GM12878 (cell line): ENCODE results near the gene CYBC1. TPM values are rescaled to one million over a fixed set of nuclear protein-coding genes. Genes with fewer than 3 reads are reported as not detected.
A peak's percentile ranks its signal among the peaks of the same experiment; 100 is the strongest.

ENCODE experiments used
- CBX5 ChIP-seq: sonication (generic); IDR thresholded peaks from 2 replicates; pipeline ENCODE4 v1.6.1; 2016; ENCODE audit warnings: low read depth, moderate library complexity, mild to moderate bottlenecking, inconsistent platforms
- CREM ChIP-seq: IDR thresholded peaks from 2 replicates; pipeline ENCODE4 v1.6.1; 2014; ENCODE audit warnings: antibody characterized with exemption, low read depth
- EED ChIP-seq: sonication (generic); IDR thresholded peaks from 2 replicates; pipeline ENCODE4 v1.6.1; 2016; ENCODE audit warnings: antibody characterized with exemption, low read depth
- JUND ChIP-seq: IDR thresholded peaks from 2 replicates; pipeline ENCODE4 v1.6.1; 2012; ENCODE audit warnings: low read depth, mild to moderate bottlenecking, low read length, improper control_type of control experiment, moderate library complexity
- KAT2A ChIP-seq: conservative IDR thresholded peaks from 2 replicates; pipeline ENCODE4 v1.6.1; 2011; ENCODE audit warnings: low read depth, low read length; ENCODE audit not compliant: control insufficient read depth
- MYB ChIP-seq: fragments of 150-350 bp; IDR thresholded peaks from 2 replicates; pipeline ENCODE4 v1.6.1; 2014; ENCODE audit warnings: mild to moderate bottlenecking, low read depth, low read length, borderline replicate concordance
- NFYB ChIP-seq: IDR thresholded peaks from 2 replicates; pipeline ENCODE4 v1.6.1; 2011; ENCODE audit warnings: low read depth, mild to moderate bottlenecking, low read length, improper control_type of control experiment, moderate library complexity; ENCODE audit not compliant: insufficient read depth
- NRF1 ChIP-seq: conservative IDR thresholded peaks from 2 replicates; pipeline ENCODE4 v1.6.1; 2011; ENCODE audit warnings: mild to moderate bottlenecking, low read depth, low read length, improper control_type of control experiment
- RBBP5 ChIP-seq: fragments of 200-600 bp; sonication (generic); conservative IDR thresholded peaks from 2 replicates; pipeline ENCODE4 v1.6.1; 2016
- SRF ChIP-seq, 2 experiments: IDR thresholded peaks; 2 replicates each; pipeline ENCODE4 v1.6.1; 2011; ENCODE audit warnings: low read depth in 2 of 2, low read length in 2 of 2, mild to moderate bottlenecking in 1 of 2, moderate library complexity in 1 of 2
- ZNF384 ChIP-seq: IDR thresholded peaks from 2 replicates; pipeline ENCODE4 v1.6.1; 2012; ENCODE audit warnings: low read depth, mild to moderate bottlenecking, low read length, improper control_type of control experiment, borderline replicate concordance
- polyA plus RNA-seq, 11 experiments: library from polyadenylated mRNA; depleted of rRNA in 4 of 11; unstranded in 6 of 11; stranded (reverse) in 5 of 11; fragments of >200 nt; fragmentation: Nextera tagmentation in 4 of 11; fragmentation: Illumina TruSeq in 1 of 11; extraction: Ambion mirVana in 4 of 11; extraction: Trizol in 1 of 11; gene quantifications; 1 replicate in 1 of 11; 2 replicates in 10 of 11; pipeline versions ENCODE4 v1.2.1 to v1.2.3, GENCODE V29; 2011 to 2016; ENCODE audit warnings: inconsistent platforms in 2 of 11, missing spikeins in 2 of 11, low read depth in 1 of 11
- total RNA-seq, 4 experiments: library from RNA; depleted of rRNA in 3 of 4; stranded (reverse); fragments of >200 nt in 3 of 4; fragmentation: Illumina TruSeq in 1 of 4; extraction: Trizol in 1 of 4; gene quantifications; 2 replicates each; pipeline versions ENCODE4 v1.2.1 to v1.2.3, GENCODE V29; 2013 to 2021
- TF ChIP-seq, protein P1 (sequence below): fragments of 450-650 bp; IDR thresholded peaks from 2 replicates; pipeline ENCODE4 v1.6.1; 2018; ENCODE audit warnings: borderline replicate concordance, mild to moderate bottlenecking; ENCODE audit not compliant: partially characterized antibody
- TF ChIP-seq, protein P2 (sequence below): fragments of 450-650 bp; formaldehyde crosslinking; IDR thresholded peaks from 2 replicates; pipeline ENCODE4 v1.4.0; 2020; ENCODE audit warnings: mild to moderate bottlenecking, moderate library complexity
- TF ChIP-seq, protein P3 (sequence below): fragments of 450-650 bp; IDR thresholded peaks from 2 replicates; pipeline ENCODE4 v1.6.1; 2018; ENCODE audit warnings: mild to moderate bottlenecking, low read depth, moderate library complexity; ENCODE audit not compliant: partially characterized antibody
- TF ChIP-seq, protein P4 (sequence below): fragments of 450-650 bp; IDR thresholded peaks from 2 replicates; pipeline ENCODE4 v1.6.1; 2017; ENCODE audit warnings: low read depth, mild to moderate bottlenecking, moderate library complexity

Gene CYBC1
- total and polyA plus RNA-seq, 10 of the 15 experiments (the other 5 are each of a cell fraction or from before 2014, with no cell fraction given) = 4.2 to 162 (median 133) TPM

DNA sequence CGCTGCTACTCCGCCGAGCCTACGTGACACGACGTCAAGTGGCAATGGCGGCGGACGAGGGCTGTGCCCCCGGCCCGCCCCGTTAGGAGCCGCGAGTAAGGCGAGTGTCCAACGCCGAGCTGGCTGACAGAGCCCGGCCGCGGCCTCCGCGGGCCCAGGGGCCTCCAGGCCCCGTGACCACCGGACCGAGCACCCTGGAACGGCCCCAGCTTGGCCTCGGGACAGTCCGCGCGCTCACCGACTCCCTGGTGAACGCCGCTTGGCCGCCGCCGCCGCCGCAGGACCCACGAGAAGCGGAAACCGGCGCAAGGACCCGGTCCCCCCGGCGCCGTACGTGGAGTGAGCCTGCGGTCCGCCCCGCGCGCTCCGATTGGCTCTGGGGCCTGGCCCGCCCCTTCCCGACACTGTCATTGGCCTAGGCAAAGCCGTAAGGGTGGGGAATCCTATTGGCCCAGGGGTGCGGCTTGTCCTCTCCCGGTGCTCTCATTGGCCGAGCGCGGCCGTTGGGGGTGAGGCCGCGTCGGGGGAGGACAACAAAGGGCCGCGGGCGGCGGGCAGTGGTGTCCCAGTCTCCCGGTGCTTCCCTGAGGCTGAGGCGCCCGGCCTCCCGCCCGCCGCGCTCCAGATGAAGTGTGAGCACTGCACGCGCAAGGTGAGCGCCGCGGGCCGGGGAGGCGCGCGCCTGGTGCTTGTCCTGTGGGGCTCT, 7.8 kb upstream of the CYBC1 start, which contains the start of gene NARF (continued):
- TF ChIP-seq NRF1 (no peak; the same call in 1 of the 2 replicates), RBBP5 (no peak), SRF (IDR thresholded peaks at IDR 0.05; ENCODE audit: low read depth in 2 of 2, low read length in 2 of 2) (0 out of 4 replicates have a peak, but pooled peaks of 1 of the 2 experiments have one; percentile 2), NFYB (peak; percentile 98), CBX5 (no peak), EED (no peak), JUND (peak; percentile 28; the same call in 1 of the 2 replicates), CREM (no peak; the same call in none of the 2 replicates), ZNF384 (no peak), MYB (no peak), KAT2A (no peak)
- TF ChIP-seq, protein P1, sequence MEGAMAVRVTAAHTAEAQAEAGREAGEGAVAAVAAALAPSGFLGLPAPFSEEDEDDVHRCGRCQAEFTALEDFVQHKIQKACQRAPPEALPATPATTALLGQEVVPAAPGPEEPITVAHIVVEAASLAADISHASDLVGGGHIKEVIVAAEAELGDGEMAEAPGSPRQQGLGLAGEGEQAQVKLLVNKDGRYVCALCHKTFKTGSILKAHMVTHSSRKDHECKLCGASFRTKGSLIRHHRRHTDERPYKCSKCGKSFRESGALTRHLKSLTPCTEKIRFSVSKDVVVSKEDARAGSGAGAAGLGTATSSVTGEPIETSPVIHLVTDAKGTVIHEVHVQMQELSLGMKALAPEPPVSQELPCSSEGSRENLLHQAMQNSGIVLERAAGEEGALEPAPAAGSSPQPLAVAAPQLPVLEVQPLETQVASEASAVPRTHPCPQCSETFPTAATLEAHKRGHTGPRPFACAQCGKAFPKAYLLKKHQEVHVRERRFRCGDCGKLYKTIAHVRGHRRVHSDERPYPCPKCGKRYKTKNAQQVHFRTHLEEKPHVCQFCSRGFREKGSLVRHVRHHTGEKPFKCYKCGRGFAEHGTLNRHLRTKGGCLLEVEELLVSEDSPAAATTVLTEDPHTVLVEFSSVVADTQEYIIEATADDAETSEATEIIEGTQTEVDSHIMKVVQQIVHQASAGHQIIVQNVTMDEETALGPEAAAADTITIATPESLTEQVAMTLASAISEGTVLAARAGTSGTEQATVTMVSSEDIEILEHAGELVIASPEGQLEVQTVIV = no peak
- TF ChIP-seq, protein P2, sequence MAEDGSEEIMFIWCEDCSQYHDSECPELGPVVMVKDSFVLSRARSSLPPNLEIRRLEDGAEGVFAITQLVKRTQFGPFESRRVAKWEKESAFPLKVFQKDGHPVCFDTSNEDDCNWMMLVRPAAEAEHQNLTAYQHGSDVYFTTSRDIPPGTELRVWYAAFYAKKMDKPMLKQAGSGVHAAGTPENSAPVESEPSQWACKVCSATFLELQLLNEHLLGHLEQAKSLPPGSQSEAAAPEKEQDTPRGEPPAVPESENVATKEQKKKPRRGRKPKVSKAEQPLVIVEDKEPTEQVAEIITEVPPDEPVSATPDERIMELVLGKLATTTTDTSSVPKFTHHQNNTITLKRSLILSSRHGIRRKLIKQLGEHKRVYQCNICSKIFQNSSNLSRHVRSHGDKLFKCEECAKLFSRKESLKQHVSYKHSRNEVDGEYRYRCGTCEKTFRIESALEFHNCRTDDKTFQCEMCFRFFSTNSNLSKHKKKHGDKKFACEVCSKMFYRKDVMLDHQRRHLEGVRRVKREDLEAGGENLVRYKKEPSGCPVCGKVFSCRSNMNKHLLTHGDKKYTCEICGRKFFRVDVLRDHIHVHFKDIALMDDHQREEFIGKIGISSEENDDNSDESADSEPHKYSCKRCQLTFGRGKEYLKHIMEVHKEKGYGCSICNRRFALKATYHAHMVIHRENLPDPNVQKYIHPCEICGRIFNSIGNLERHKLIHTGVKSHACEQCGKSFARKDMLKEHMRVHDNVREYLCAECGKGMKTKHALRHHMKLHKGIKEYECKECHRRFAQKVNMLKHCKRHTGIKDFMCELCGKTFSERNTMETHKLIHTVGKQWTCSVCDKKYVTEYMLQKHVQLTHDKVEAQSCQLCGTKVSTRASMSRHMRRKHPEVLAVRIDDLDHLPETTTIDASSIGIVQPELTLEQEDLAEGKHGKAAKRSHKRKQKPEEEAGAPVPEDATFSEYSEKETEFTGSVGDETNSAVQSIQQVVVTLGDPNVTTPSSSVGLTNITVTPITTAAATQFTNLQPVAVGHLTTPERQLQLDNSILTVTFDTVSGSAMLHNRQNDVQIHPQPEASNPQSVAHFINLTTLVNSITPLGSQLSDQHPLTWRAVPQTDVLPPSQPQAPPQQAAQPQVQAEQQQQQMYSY (CRISPR knock-in tag) = no peak
- TF ChIP-seq, protein P3, sequence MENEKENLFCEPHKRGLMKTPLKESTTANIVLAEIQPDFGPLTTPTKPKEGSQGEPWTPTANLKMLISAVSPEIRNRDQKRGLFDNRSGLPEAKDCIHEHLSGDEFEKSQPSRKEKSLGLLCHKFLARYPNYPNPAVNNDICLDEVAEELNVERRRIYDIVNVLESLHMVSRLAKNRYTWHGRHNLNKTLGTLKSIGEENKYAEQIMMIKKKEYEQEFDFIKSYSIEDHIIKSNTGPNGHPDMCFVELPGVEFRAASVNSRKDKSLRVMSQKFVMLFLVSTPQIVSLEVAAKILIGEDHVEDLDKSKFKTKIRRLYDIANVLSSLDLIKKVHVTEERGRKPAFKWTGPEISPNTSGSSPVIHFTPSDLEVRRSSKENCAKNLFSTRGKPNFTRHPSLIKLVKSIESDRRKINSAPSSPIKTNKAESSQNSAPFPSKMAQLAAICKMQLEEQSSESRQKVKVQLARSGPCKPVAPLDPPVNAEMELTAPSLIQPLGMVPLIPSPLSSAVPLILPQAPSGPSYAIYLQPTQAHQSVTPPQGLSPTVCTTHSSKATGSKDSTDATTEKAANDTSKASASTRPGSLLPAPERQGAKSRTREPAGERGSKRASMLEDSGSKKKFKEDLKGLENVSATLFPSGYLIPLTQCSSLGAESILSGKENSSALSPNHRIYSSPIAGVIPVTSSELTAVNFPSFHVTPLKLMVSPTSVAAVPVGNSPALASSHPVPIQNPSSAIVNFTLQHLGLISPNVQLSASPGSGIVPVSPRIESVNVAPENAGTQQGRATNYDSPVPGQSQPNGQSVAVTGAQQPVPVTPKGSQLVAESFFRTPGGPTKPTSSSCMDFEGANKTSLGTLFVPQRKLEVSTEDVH = no peak
- TF ChIP-seq, protein P4, sequence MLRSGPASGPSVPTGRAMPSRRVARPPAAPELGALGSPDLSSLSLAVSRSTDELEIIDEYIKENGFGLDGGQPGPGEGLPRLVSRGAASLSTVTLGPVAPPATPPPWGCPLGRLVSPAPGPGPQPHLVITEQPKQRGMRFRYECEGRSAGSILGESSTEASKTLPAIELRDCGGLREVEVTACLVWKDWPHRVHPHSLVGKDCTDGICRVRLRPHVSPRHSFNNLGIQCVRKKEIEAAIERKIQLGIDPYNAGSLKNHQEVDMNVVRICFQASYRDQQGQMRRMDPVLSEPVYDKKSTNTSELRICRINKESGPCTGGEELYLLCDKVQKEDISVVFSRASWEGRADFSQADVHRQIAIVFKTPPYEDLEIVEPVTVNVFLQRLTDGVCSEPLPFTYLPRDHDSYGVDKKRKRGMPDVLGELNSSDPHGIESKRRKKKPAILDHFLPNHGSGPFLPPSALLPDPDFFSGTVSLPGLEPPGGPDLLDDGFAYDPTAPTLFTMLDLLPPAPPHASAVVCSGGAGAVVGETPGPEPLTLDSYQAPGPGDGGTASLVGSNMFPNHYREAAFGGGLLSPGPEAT = peak; percentile 75
